Fibroblast of the aortic adventitia (primary cell): Measurements from ENCODE around the gene CISD2. TPM values are rescaled to one million over a fixed set of nuclear protein-coding genes. Genes with fewer than 3 reads are reported as not detected.

Experiments
- DNase-seq: peaks from one replicate; pipeline ENCODE4 v3.0.0-alpha.2; 2010; ENCODE audit warnings: low read depth
- H3K4me3 ChIP-seq: 2 replicates; pipeline ENCODE4 v1.5.1; 2011; ENCODE audit warnings: low read depth, mild to moderate bottlenecking, control low read depth, low read length, moderate library complexity
- CTCF ChIP-seq: IDR thresholded peaks from 2 replicates; pipeline ENCODE4 v1.5.1; 2011; ENCODE audit warnings: mild to moderate bottlenecking, low read length, control low read depth, inconsistent platforms; ENCODE audit not compliant: insufficient read depth
- total RNA-seq: library from RNA; depleted of rRNA; stranded (reverse); fragments of >200 nt; gene quantifications from 2 replicates; pipeline ENCODE4 v1.2.3, GENCODE V29; 2012; ENCODE audit warnings: low replicate concordance

CISD2 gene
- total RNA-seq, 1 donor = 52.9 TPM

- TF ChIP-seq CTCF = no peak
- peak overlapping the region; percentile 85 for H3K4me3 ChIP-seq
- peak; percentile 81 for DNase-seq
These were observed 43.3 kb upstream of the CISD2 start for GRCh38 chr4:102825261-102826091.

- DNase-seq = no peak
- H3K4me3 ChIP-seq = peak overlapping the region; percentile 85
- TF ChIP-seq CTCF = no peak
These were observed 42.5 kb upstream of the CISD2 start for GRCh38 chr4:102826105-102826889.

GRCh38 chr4:102826890-102827673 is 41.7 kb upstream of the CISD2 start, which contains the start of gene UBE2D3:
UBE2D3 (minus strand) TSS chr4:102827551; CDS start chr4:102826508, 1,043 bp downstream.
- peak; percentile 97 for DNase-seq
- peak within 1 kb of the TSS; percentile 85 for H3K4me3 ChIP-seq
- TF ChIP-seq CTCF = peak; percentile 9

GRCh38 chr4:102827674-102828496 is 40.9 kb upstream of the CISD2 start:
- DNase-seq = peak; percentile 100
- TF ChIP-seq CTCF = no peak

GRCh38 chr4:102828497-102828808 is 40.3 kb upstream of the CISD2 start:
- no peak for TF ChIP-seq CTCF
- H3K4me3 ChIP-seq = peak overlapping the region; percentile 85
- no peak for DNase-seq

More at GRCh38 chr4:102827674-102828496, 40.9 kb upstream of the CISD2 start:
- peak overlapping the region; percentile 85 for H3K4me3 ChIP-seq

- H3K4me3 ChIP-seq = no peak overlapping the region
- DNase-seq = no peak
- TF ChIP-seq CTCF = no peak
These were observed 39.0 kb upstream of the CISD2 start for GRCh38 chr4:102829803-102830202.
